Measurements from ENCODE around the gene RNF133. TPM values are rescaled to one million over a fixed set of nuclear protein-coding genes. Genes with fewer than 3 reads are reported as not detected.
A peak's percentile ranks its signal among the peaks of the same experiment; 100 is the strongest.

The RNF133 gene
- total RNA-seq (2021) (0.41 and 0.55 TPM in 2 replicates), Bru-seq, nascent RNA (percentile 66 among the genes with signal in this experiment), BruChase-seq, experiment 1, labeled RNA remaining after a 2-hour chase (percentile 34 among the genes with signal in this experiment), BruChase-seq, experiment 2, labeled RNA remaining after a 6-hour chase (percentile 40 among the genes with signal in this experiment)
- long read RNA-seq = 0 reads

DNA sequence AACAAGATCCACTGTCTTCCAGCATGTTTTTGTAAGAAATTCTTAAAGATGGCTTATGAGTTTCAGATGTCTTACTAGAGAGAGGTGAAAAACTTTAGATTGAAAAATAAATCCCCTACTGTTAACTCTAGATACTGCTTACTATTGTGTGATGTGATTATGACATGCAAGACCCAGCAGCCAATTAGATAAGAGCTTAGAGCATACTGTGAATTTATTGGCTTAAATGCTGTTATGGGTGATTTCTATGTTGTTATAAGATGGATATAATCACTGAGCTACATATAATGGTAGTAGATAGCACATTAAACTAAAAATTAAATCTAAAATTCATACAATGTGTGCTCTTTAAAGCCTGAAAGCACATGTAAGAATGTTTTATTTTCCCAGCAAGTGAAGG is at the start of gene RNF133:
RNF133 (minus strand) TSS at position 101 of the 400 bp plus-strand sequence. CDS start 199 bp downstream, outside the sequence.
- H3F3A ChIP-seq (ENCODE audit: insufficient read depth, low read depth) = no peaks in the 10 kb centered on the region
- H3K27me3 ChIP-seq (ENCODE audit: insufficient read depth, low read depth) = no peaks in the 10 kb centered on the region
- no peaks in the 10 kb centered on the region for H3K9me3 ChIP-seq (ENCODE audit: insufficient read depth, low read depth)
- no peak for DNase-seq
- TF ChIP-seq CTCF (conservative IDR thresholded peaks at IDR 0.05) (no peak), EZH2 (IDR thresholded peaks at IDR 0.05; ENCODE audit: low read depth) (no peak)
- no peaks in the 10 kb centered on the region for H3K4me1 ChIP-seq (replicated peaks; ENCODE audit: insufficient read depth)
- ChIA-PET POLR2A (ENCODE audit: unreplicated experiment) (no interaction called here), CTCF (no interaction called here)
- no peak within 1 kb of the TSS for H2AFZ ChIP-seq
- H3K4me3 ChIP-seq = no peak within 1 kb of the TSS
- H3K4me2 ChIP-seq = no peak within 1 kb of the TSS
- no peak within 1 kb of the TSS for H3K27ac ChIP-seq
- no peaks in the 10 kb centered on the region for H3K36me3 ChIP-seq (ENCODE audit: low read depth)
- H4K20me1 ChIP-seq (ENCODE audit: insufficient read depth) = no peaks in the 10 kb centered on the region
- no TSS peak for BruUV-seq (replicated peaks)
- intact Hi-C loops (cut with micrococcal nuclease; ENCODE audit: unreplicated experiment) = no loop called here
- no peaks in the 10 kb centered on the region for H3K9me2 ChIP-seq (ENCODE audit: insufficient read depth)
- H3K79me2 ChIP-seq (ENCODE audit: low read depth) = no peaks in the 10 kb centered on the region

DNA sequence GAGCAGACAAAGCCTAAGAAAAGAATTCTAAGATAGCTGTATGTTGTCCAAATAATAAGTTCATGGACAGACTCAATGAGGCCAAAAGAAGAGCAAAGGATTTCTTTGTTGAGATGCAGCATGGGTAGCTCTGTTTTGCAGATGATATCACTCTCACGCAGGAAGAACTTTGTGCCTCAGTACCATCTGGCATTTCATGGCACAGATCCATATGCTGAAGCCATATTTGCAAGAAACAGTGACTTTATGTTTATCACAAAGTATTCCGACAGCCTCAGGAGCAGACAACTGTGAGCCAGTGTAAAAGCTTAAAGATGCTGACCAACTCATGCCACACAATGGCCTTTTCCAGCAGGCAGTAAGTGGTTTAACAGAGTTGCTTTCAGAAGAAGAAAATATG is 49.3 kb upstream of the RNF133 start:
- no peaks in the 10 kb centered on the region for H3K9me3 ChIP-seq (ENCODE audit: insufficient read depth, low read depth)
- intact Hi-C loops (cut with micrococcal nuclease; ENCODE audit: unreplicated experiment) = no loop called here
- H3K79me2 ChIP-seq (ENCODE audit: low read depth) = no peaks in the 10 kb centered on the region
- POLR2A ChIA-PET (ENCODE audit: unreplicated experiment) = no interaction called here
- H3K9me2 ChIP-seq (ENCODE audit: insufficient read depth) = no peaks in the 10 kb centered on the region
- no peaks in the 10 kb centered on the region for H3K27me3 ChIP-seq (ENCODE audit: insufficient read depth, low read depth)
- H2AFZ ChIP-seq = no peak overlapping the region
- H3K4me2 ChIP-seq = no peak overlapping the region
- no peaks in the 10 kb centered on the region for H3K36me3 ChIP-seq (ENCODE audit: low read depth)
- H3K4me1 ChIP-seq (replicated peaks; ENCODE audit: insufficient read depth) = no peaks in the 10 kb centered on the region
- no TSS peak for BruUV-seq (replicated peaks)
- no peaks in the 10 kb centered on the region for H3F3A ChIP-seq (ENCODE audit: insufficient read depth, low read depth)
- DNase-seq = no peak
- CTCF ChIA-PET = no interaction called here
- H3K4me3 ChIP-seq = no peak overlapping the region
- H3K27ac ChIP-seq = no peak overlapping the region
- TF ChIP-seq CTCF (conservative IDR thresholded peaks at IDR 0.05) (no peak), EZH2 (IDR thresholded peaks at IDR 0.05; ENCODE audit: low read depth) (no peak)
- H4K20me1 ChIP-seq (ENCODE audit: insufficient read depth) = no peaks in the 10 kb centered on the region

- intact Hi-C loops (cut with micrococcal nuclease; ENCODE audit: unreplicated experiment) = no loop called here
- Histone ChIP-seq H3F3A (ENCODE audit: insufficient read depth, low read depth) (no peaks in the 10 kb centered on the region), H3K4me3 (no peak overlapping the region), H4K20me1 (ENCODE audit: insufficient read depth) (no peaks in the 10 kb centered on the region), H3K9me2 (ENCODE audit: insufficient read depth) (no peaks in the 10 kb centered on the region), H2AFZ (no peak overlapping the region), H3K4me1 (replicated peaks; ENCODE audit: insufficient read depth) (no peaks in the 10 kb centered on the region), H3K79me2 (ENCODE audit: low read depth) (no peaks in the 10 kb centered on the region), H3K36me3 (ENCODE audit: low read depth) (no peaks in the 10 kb centered on the region), H3K27me3 (ENCODE audit: insufficient read depth, low read depth) (no peaks in the 10 kb centered on the region), H3K9me3 (ENCODE audit: insufficient read depth, low read depth) (no peaks in the 10 kb centered on the region), H3K27ac (no peak overlapping the region), H3K4me2 (no peak overlapping the region)
- DNase-seq = no peak
- CTCF ChIA-PET = no interaction called here
- TF ChIP-seq CTCF (conservative IDR thresholded peaks at IDR 0.05) = no peak
- no peak for TF ChIP-seq EZH2 (IDR thresholded peaks at IDR 0.05; ENCODE audit: low read depth)
- POLR2A ChIA-PET (ENCODE audit: unreplicated experiment) = no interaction called here
- BruUV-seq (replicated peaks) = no TSS peak
Measured at GRCh38 chr7:122746948-122747347, 48.0 kb upstream of the RNF133 start.

Data from PC-9 (cell line).